Vagina (tissue), 2 donors: ENCODE results near the gene CIBAR2. TPM values are rescaled to one million over a fixed set of nuclear protein-coding genes. Genes with fewer than 3 reads are reported as not detected.

ENCODE experiments used
- DNase-seq, 2 donors: peaks; one replicate each; pipeline ENCODE4 v3.0.0-alpha.2; 2017; ENCODE audit errors: extremely low spot score in 2 of 2
- H3K27ac ChIP-seq: fragments of 200-600 bp; sonication (generic); one replicate; pipeline ENCODE4 v1.5.1; 2019
- H3K27me3 ChIP-seq: fragments of 200-600 bp; sonication (generic); one replicate; pipeline ENCODE4 v1.5.1; 2019
- H3K36me3 ChIP-seq, 2 donors: fragments of 200-600 bp; sonication (generic); one replicate each; pipeline ENCODE4 v1.5.1; 2017 to 2019
- H3K4me1 ChIP-seq: fragments of 200-600 bp; sonication (generic); one replicate; pipeline ENCODE4 v1.5.1; 2019
- H3K4me3 ChIP-seq, 2 donors: fragments of 200-600 bp; sonication (generic); 1 replicate in 1 of 2; 2 replicates in 1 of 2; pipeline ENCODE4 v1.5.1; 2016 to 2019
- H3K9me3 ChIP-seq: fragments of 200-600 bp; sonication (generic); one replicate; pipeline ENCODE4 v1.5.1; 2019
- CTCF ChIP-seq, 3 experiments: fragments of 450-650 bp in 2 of 3; fragments of 200-600 bp in 1 of 3; sonication (generic) in 1 of 3; IDR thresholded peaks; one replicate each; pipeline ENCODE4 v1.5.1; 2017 to 2019; ENCODE audit warnings: antibody characterized with exemption in 3 of 3, mild to moderate bottlenecking in 2 of 3, moderate library complexity in 2 of 3
- POLR2A ChIP-seq, 2 donors: fragments of 450-650 bp; IDR thresholded peaks; one replicate each; pipeline ENCODE4 v1.6.1; 2017; ENCODE audit warnings: antibody characterized with exemption in 2 of 2, mild to moderate bottlenecking in 2 of 2, moderate library complexity in 2 of 2
- POLR2AphosphoS5 ChIP-seq, 2 donors: sonication (generic); formaldehyde crosslinking; IDR thresholded peaks; one replicate each; pipeline ENCODE4 v1.9.0; 2017; ENCODE audit warnings: antibody characterized with exemption in 2 of 2, mild to moderate bottlenecking in 2 of 2, low read depth in 1 of 2; ENCODE audit not compliant: insufficient read depth in 1 of 2
- intact Hi-C: fragments of 100-400 bp; cut with DNase I; formaldehyde crosslinking; loops from one replicate; pipeline ENCODE4 v1.15.1; 2023
- total RNA-seq: library from RNA; depleted of rRNA; stranded (reverse); fragments of >200 nt; gene quantifications from one replicate; pipeline ENCODE4 v1.2.3, GENCODE V29; 2016

CIBAR2 gene
- total RNA-seq, 1 donor from 2014 or later: not detected

- no peak for DNase-seq
- Histone ChIP-seq H3K9me3 (no peaks in the 10 kb centered on the region), H3K27me3 (no peaks in the 10 kb centered on the region), H3K4me3 (no peak overlapping the region), H3K36me3 (peaks cover 0 to 39% of the 10 kb centered on the region in 2 donors), H3K4me1 (peaks cover 11% of the 10 kb centered on the region), H3K27ac (no peak overlapping the region)
- intact Hi-C loops: no loop called here
- TF ChIP-seq POLR2A (IDR thresholded peaks at IDR 0.05) (no peak), POLR2AphosphoS5 (IDR thresholded peaks at IDR 0.05; ENCODE audit: insufficient read depth in 1 of 2, low read depth in 1 of 2) (no peak), CTCF (IDR thresholded peaks at IDR 0.05) (no peak)
Measured at GRCh38 chr16:85074225-85074914, 37.9 kb downstream of the CIBAR2 start.

- no peak for DNase-seq
- Histone ChIP-seq H3K27ac (peak overlapping the region; percentile 55), H3K27me3 (no peaks in the 10 kb centered on the region), H3K36me3 (peaks cover 0 to 38% of the 10 kb centered on the region in 2 donors), H3K9me3 (no peaks in the 10 kb centered on the region), H3K4me1 (peaks cover 11% of the 10 kb centered on the region), H3K4me3 (no peak overlapping the region)
- TF ChIP-seq POLR2AphosphoS5 (IDR thresholded peaks at IDR 0.05; ENCODE audit: insufficient read depth in 1 of 2, low read depth in 1 of 2): peak; percentile 54 to 58
- no peak for TF ChIP-seq CTCF (IDR thresholded peaks at IDR 0.05)
- no peak for TF ChIP-seq POLR2A (IDR thresholded peaks at IDR 0.05)
- intact Hi-C loops: no loop called here
Measured at GRCh38 chr16:85072947-85073346, 39.3 kb downstream of the CIBAR2 start.

GRCh38 chr16:85072076-85072860 is 40.0 kb downstream of the CIBAR2 start:
- peaks cover 11% of the 10 kb centered on the region for H3K4me1 ChIP-seq
- H3K4me3 ChIP-seq: no peak overlapping the region
- H3K27ac ChIP-seq: peak overlapping the region; percentile 55
- DNase-seq: no peak
- intact Hi-C loops: no loop called here
- no peak for TF ChIP-seq POLR2A (IDR thresholded peaks at IDR 0.05)
- TF ChIP-seq POLR2AphosphoS5 (IDR thresholded peaks at IDR 0.05; ENCODE audit: insufficient read depth in 1 of 2, low read depth in 1 of 2): no peak
- no peak for TF ChIP-seq CTCF (IDR thresholded peaks at IDR 0.05)
- peaks cover 0 to 38% of the 10 kb centered on the region in 2 donors for H3K36me3 ChIP-seq
- H3K9me3 ChIP-seq: no peaks in the 10 kb centered on the region
- H3K27me3 ChIP-seq: no peaks in the 10 kb centered on the region

- H3K9me3 ChIP-seq: no peaks in the 10 kb centered on the region
- H3K27ac ChIP-seq: no peak overlapping the region
- DNase-seq: no peak
- TF ChIP-seq POLR2AphosphoS5 (IDR thresholded peaks at IDR 0.05; ENCODE audit: insufficient read depth in 1 of 2, low read depth in 1 of 2) (no peak), POLR2A (IDR thresholded peaks at IDR 0.05) (no peak), CTCF (IDR thresholded peaks at IDR 0.05) (no peak)
- intact Hi-C loops: no loop called here
- H3K4me3 ChIP-seq: no peak overlapping the region
- peaks cover 11% of the 10 kb centered on the region for H3K4me1 ChIP-seq
- peaks cover 0 to 31% of the 10 kb centered on the region in 2 donors for H3K36me3 ChIP-seq
- H3K27me3 ChIP-seq: no peaks in the 10 kb centered on the region
Measured at GRCh38 chr16:85069171-85069570, 43.1 kb downstream of the CIBAR2 start.

GRCh38 chr16:85068746-85069145 is 43.5 kb downstream of the CIBAR2 start:
- H3K27me3 ChIP-seq: no peaks in the 10 kb centered on the region
- no peak overlapping the region for H3K4me3 ChIP-seq
- H3K27ac ChIP-seq: no peak overlapping the region
- H3K4me1 ChIP-seq: peaks cover 11% of the 10 kb centered on the region
- no peak for DNase-seq
- no peak for TF ChIP-seq POLR2AphosphoS5 (IDR thresholded peaks at IDR 0.05; ENCODE audit: insufficient read depth in 1 of 2, low read depth in 1 of 2)
- TF ChIP-seq CTCF (IDR thresholded peaks at IDR 0.05): no peak
- TF ChIP-seq POLR2A (IDR thresholded peaks at IDR 0.05): no peak
- H3K36me3 ChIP-seq: peaks cover 0 to 31% of the 10 kb centered on the region in 2 donors
- intact Hi-C loops: no loop called here
- no peaks in the 10 kb centered on the region for H3K9me3 ChIP-seq
